ENCODE results near the gene CAMTA1.

The CAMTA1 gene

GRCh38 chr1:7107109-7107830, 322.0 kb downstream of the CAMTA1 start:
- DNase-seq (ENCODE audit: low read depth, low spot score) = no peak

GRCh38 chr1:7108251-7108650, 323.0 kb downstream of the CAMTA1 start:
- DNase-seq (ENCODE audit: low read depth, low spot score) = no peak

GRCh38 chr1:7109901-7110300, 324.6 kb downstream of the CAMTA1 start:
- DNase-seq (ENCODE audit: low read depth, low spot score) = no peak

GRCh38 chr1:7110321-7110720, 325.1 kb downstream of the CAMTA1 start:
- DNase-seq (ENCODE audit: low read depth, low spot score) = no peak

GRCh38 chr1:7111853-7112252, 326.6 kb downstream of the CAMTA1 start:
- no peak for DNase-seq (ENCODE audit: low read depth, low spot score)

- DNase-seq (ENCODE audit: low read depth, low spot score) = no peak
These were observed 327.9 kb downstream of the CAMTA1 start for GRCh38 chr1:7113136-7113535.

- no peak for DNase-seq (ENCODE audit: low read depth, low spot score)
These were observed 328.6 kb downstream of the CAMTA1 start for GRCh38 chr1:7113822-7114221.

GRCh38 chr1:7116001-7116400, 330.7 kb downstream of the CAMTA1 start:
- no peak for DNase-seq (ENCODE audit: low read depth, low spot score)

- DNase-seq (ENCODE audit: low read depth, low spot score) = peak; percentile 75
These were observed 332.4 kb downstream of the CAMTA1 start for GRCh38 chr1:7117399-7118281.

- no peak for DNase-seq (ENCODE audit: low read depth, low spot score)
These were observed 333.9 kb downstream of the CAMTA1 start for GRCh38 chr1:7119156-7119555.

GRCh38 chr1:7120863-7121621, 335.8 kb downstream of the CAMTA1 start:
- no peak for DNase-seq (ENCODE audit: low read depth, low spot score)

GRCh38 chr1:7121622-7121988, 336.4 kb downstream of the CAMTA1 start:
- no peak for DNase-seq (ENCODE audit: low read depth, low spot score)

GRCh38 chr1:7127322-7128075, 342.2 kb downstream of the CAMTA1 start:
- DNase-seq (ENCODE audit: low read depth, low spot score) = no peak

- DNase-seq (ENCODE audit: low read depth, low spot score) = no peak
These were observed 343.0 kb downstream of the CAMTA1 start for GRCh38 chr1:7128293-7128692.

- no peak for DNase-seq (ENCODE audit: low read depth, low spot score)
These were observed 344.9 kb downstream of the CAMTA1 start for GRCh38 chr1:7130127-7130526.

- no peak for DNase-seq (ENCODE audit: low read depth, low spot score)
These were observed 350.2 kb downstream of the CAMTA1 start for GRCh38 chr1:7135493-7135892.

GRCh38 chr1:7136166-7136953, 351.1 kb downstream of the CAMTA1 start:
- no peak for DNase-seq (ENCODE audit: low read depth, low spot score)

GRCh38 chr1:7140251-7140650, 355.0 kb downstream of the CAMTA1 start:
- DNase-seq (ENCODE audit: low read depth, low spot score) = no peak

GRCh38 chr1:7145947-7146346, 360.7 kb downstream of the CAMTA1 start:
- no peak for DNase-seq (ENCODE audit: low read depth, low spot score)

GRCh38 chr1:7146710-7147109, 361.5 kb downstream of the CAMTA1 start:
- DNase-seq (ENCODE audit: low read depth, low spot score) = no peak

Data from iPS DF 19.7 (cell line).